Ovary (tissue), 3 donors: Measurements from ENCODE around the gene RANBP2.

Source experiments
- EP300 ChIP-seq: sonication (generic); formaldehyde crosslinking; IDR thresholded peaks from one replicate; pipeline ENCODE4 v1.6.1; 2017; ENCODE audit warnings: antibody characterized with exemption
- POLR2A ChIP-seq: fragments of 450-650 bp; IDR thresholded peaks from one replicate; pipeline ENCODE4 v1.6.1; 2017; ENCODE audit warnings: antibody characterized with exemption, mild to moderate bottlenecking, moderate library complexity
- TF ChIP-seq, protein P1 (sequence below), 3 donors: fragments of 450-650 bp in 2 of 3; fragments of 200-600 bp in 1 of 3; IDR thresholded peaks; one replicate each; pipeline versions ENCODE4 v1.5.1 to v1.8.0; 2016 to 2022; ENCODE audit warnings: antibody characterized with exemption in 3 of 3, mild to moderate bottlenecking in 1 of 3
- donor health status: DM: no; HTN: no; CAD: no.

DNA sequence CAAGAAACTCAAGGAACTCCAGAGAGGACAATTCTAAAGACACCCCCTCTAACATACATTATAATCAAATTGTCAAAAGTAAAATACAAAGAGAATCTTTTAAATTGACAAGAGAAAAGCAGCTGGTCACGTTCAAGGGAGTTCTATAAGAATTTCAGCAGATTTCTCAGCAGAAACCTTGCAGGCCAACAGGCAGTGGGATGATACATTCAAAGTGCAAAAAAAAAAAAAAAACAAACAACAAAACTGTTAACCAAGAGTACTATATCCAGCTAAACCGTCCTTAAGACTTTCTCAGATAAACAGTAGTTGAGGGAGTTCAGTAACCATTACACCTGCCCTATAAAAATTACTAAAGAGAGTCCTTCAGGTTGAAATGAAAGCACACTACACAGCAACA is 101.2 kb downstream of the RANBP2 start:
- TF ChIP-seq, protein P1, sequence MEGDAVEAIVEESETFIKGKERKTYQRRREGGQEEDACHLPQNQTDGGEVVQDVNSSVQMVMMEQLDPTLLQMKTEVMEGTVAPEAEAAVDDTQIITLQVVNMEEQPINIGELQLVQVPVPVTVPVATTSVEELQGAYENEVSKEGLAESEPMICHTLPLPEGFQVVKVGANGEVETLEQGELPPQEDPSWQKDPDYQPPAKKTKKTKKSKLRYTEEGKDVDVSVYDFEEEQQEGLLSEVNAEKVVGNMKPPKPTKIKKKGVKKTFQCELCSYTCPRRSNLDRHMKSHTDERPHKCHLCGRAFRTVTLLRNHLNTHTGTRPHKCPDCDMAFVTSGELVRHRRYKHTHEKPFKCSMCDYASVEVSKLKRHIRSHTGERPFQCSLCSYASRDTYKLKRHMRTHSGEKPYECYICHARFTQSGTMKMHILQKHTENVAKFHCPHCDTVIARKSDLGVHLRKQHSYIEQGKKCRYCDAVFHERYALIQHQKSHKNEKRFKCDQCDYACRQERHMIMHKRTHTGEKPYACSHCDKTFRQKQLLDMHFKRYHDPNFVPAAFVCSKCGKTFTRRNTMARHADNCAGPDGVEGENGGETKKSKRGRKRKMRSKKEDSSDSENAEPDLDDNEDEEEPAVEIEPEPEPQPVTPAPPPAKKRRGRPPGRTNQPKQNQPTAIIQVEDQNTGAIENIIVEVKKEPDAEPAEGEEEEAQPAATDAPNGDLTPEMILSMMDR (IDR thresholded peaks at IDR 0.05): no peak
- TF ChIP-seq POLR2A: no peak
- TF ChIP-seq EP300: no peak
